Middle frontal gyrus (tissue), 1 donor: ENCODE data around the gene GLS2.
"Not testable (repeated sequence)": the region's sequence is repeated elsewhere in the genome, so short reads cannot be mapped to it uniquely, and the experiment has no call there.

Experiments
- DNase-seq: peaks from one replicate; pipeline ENCODE4 v3.0.0-alpha.2; 2015; ENCODE audit warnings: low spot score; ENCODE audit errors: extremely low spot score

The GLS2 gene

GRCh38 chr12:56448860-56449621 is 38.9 kb downstream of the GLS2 start, which contains the start of gene TIMELESS:
Gene TIMELESS (minus strand): TSS chr12:56449426. CDS start chr12:56434170, 15,256 bp downstream.
- peak; percentile 87 for DNase-seq

DNA sequence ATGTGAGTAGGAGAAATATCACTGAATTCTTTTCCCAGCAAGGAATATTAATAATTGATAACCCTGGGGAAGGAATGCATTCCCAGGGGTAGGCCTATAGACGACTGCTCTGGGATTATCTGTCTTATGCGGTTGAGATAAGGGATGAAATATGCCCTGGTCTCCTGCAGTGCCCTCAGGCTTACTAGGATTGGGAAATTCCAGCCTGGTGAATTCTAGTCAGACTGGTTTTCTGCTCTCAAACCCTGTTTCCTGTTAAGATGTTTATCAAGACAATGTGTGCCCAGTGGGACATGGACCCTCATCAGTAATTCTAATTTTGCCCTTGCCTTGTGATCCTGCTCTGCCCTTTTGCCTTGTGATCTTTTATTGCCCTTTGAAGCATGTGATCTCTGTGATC is 44.8 kb downstream of the GLS2 start:
- DNase-seq: not testable (repeated sequence)

DNA sequence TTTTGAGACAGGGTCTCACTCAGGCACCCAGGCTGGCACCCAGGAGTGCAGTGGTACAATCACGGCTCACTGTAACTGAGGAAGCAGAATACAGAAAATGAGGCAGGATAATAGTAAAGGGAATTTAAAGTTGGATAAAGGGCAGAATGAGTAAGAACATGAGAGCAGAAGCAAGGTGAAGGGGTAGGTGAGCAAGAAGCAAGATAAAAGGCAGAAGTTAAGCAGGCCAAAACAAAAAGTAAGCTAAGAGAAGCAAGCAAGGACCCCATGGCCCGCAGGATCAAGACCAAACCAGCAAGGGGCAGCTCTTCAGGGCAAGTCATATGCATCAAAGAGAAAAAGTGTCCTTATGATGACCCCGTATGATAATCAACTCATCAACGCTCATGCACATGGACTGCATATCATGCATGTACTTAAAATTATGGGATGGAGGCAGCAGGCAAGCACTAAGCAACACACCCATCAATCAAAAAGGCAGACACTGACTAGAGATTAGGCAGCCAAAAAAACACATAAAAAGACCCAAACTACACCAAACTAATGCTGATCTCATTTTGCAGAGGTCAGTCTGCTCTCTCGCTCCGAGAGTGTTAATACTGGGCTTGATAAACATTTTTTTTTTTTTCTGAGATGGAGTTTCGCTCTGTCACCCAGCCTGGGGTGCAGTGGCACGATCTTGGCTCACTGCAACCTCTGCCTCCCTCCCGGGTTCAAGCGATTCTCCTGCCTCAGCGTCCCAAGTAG is 50.4 kb downstream of the GLS2 start:
- no peak for DNase-seq

DNA sequence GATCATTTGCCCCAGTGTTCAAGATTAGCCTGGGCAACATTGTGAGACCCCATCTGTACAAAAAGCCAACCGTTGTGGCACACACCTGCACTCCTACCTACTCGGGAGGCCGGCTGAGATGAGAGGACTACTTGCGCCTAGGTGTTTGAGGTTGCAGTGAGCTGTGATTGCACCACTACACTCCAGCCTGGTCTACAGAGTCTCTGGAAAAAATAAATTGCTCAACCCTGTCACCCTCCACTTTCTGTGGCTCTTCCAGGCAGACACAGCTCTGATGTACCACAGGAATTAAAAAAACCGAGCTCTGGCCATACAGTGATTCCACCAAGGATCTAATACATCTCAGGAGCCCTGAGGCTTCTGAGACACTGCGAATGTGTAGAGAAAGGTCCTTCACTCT is 53.1 kb downstream of the GLS2 start:
- no peak for DNase-seq

DNA sequence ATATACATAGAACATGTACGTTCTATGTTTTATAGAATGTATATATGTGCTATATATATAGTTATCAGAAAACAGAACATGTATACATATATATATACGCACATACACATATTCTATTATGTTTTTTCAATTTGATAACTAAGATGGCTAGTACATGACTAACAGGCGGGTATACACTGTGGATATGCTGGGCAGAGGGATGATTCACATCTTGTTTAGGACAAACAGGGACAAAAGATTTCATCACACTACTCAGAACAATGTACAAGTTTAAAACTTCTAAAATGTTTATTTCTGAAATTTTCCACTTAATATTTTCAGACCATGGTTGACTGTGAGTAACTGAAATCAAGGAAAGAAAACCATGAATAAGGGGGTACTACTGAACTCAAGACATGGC is 56.1 kb downstream of the GLS2 start:
- DNase-seq: no peak

- DNase-seq: no peak
Observed at GRCh38 chr12:56431288-56431687, 56.7 kb downstream of the GLS2 start.

- no peak for DNase-seq
Observed at GRCh38 chr12:56425940-56426438, 62.0 kb downstream of the GLS2 start.

GRCh38 chr12:56425193-56425592 is 62.8 kb downstream of the GLS2 start:
- no peak for DNase-seq
